Activated T-cell treated with anti-CD3 and anti-CD28 coated beads for 24 hours (primary cell): ENCODE measurements around the gene CD300LB.
"Not testable (repeated sequence)": the region's sequence is repeated elsewhere in the genome, so short reads cannot be mapped to it uniquely, and the experiment has no call there.

Experiments used
- DNase-seq: peaks from one replicate; pipeline ENCODE4 v3.0.0-alpha.2; 2020; ENCODE audit warnings: low read depth

Gene CD300LB

DNA sequence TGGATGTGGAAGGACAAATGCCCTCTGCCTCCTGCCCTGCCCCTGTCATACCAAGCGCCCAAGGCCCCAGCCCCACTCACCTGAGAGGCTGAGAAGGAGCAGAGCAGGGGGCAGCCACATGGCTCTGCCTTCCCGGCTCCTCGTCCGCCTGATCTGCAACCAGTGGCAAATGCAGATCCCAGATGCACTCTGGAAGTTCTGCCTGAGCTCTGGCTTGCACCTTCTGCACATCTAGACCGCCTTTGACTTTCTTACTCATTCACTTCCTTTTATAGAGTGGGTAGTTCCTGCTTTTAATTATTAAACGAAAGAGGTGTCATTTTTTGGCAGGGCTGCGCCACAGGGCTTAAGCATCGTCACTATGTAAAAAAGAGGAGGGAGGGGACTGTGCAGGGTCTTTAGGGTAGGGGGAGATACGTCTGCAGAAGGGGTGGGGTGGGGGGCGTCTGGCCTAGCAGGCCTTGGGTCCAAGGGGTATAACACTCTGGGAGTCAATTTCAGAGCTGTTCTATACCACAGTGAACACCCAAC, at the start of gene CD300LB:
CD300LB (minus strand) TSS at position 245 of the 531 bp plus-strand sequence; CDS start at position 120, 125 bp downstream.
- no peak for DNase-seq

DNA sequence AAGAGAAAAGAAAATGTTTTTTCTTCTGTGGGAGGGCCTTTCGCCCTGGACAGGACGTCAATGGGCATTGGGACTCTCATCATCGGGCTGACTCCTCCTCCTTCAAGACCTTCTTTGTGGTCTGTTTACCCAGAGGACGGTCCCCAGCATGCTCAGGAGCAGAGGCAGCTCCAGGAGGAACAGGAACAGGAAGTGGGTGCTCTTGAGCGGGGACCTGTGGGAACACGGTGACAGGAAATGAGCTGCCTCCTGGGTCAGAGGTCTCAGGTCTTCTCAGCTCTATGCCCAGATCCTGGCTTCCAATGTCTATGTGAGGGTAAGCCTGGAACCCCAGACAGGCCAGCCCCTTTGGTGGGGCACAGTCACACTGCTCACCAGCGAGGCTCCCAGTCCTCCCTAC, 48.6 kb upstream of the CD300LB start:
- DNase-seq, result no peak

DNA sequence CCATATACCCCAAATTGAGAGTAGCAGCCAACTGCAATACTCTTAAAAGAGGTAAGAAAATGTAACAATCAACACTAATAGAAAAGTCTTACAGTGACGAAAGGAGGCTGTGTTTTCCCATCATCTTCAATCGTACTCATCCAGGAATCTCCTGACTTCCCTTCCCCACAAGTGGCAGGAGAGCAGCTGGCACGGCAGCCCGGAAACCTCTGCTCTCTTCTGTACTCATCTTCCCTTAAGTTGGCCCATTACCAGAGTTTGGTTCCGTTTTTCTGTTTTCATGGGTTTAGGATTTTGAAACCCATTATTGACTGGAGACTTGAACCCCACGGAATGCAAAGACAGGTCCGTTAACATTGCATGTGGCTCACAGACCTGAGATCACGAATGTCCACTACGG, 47.7 kb upstream of the CD300LB start:
- no peak for DNase-seq

DNA sequence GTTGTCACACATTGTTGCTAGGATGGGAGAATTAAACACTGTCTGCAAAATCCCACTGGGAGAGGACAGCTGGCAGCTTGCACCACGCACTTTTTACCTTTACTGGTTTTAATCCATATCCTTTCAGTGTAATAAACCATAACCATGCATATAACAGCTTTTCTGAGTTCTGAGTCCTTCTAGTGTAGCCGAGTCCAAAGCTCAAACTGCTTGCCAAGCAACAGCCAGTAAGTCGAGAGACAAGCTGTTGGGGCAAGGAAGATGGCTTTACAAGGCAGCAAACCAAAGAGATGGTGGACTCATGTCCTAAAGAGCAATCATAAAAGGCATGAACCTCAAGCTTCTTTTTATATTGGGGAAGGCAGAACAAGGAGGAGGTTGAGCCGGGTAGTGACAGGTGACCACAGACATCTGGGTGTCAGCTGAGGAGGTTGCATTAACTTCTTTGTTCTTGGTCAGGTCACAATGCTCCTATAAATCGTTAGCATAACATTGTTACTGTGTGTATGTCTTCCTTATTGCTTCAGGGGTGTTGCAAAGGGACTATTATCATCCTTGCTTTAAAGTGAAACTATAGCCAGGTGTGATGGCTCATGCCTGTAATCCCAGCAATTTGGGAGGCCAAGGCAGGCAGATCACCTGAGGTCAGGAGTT, 43.3 kb upstream of the CD300LB start:
- DNase-seq, result no peak

DNA sequence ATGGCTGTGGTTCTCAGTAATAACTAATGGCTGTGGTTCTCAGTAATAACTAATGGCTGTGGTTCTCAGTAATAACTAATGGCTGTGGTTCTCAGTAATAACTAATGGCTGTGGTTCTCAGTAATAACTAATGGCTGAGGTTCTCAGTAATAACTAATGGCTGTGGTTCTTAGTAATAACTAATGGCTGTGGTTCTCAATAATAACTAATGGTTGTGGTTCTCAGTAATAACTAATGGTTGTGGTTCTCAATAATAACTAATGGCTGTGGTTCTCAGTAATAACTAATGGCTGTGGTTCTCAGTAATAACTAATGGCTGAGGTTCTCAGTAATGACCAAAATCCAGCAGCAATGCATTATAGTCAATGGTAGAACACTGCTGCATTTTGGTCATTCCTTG, 42.4 kb upstream of the CD300LB start:
- not testable (repeated sequence) for DNase-seq

DNA sequence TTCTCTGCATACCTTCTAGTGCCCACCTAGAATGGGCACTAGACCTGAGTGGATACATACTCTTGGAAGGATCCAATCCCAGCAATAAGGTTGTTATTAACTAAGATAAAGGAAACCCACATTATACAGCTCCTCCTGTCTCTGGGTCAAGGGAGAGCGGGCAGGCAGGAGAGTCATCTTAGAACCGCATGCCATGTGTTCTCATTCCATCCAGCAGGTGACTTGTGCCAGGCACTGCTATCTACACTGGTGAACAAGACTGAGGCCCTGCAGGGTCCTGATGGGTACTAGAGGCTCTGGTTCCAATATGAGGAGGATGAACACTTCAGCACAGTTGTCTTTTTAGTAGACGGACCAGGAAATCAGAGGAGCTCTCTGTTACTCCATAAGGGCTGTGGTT, 41.9 kb upstream of the CD300LB start:
- no peak for DNase-seq

DNA sequence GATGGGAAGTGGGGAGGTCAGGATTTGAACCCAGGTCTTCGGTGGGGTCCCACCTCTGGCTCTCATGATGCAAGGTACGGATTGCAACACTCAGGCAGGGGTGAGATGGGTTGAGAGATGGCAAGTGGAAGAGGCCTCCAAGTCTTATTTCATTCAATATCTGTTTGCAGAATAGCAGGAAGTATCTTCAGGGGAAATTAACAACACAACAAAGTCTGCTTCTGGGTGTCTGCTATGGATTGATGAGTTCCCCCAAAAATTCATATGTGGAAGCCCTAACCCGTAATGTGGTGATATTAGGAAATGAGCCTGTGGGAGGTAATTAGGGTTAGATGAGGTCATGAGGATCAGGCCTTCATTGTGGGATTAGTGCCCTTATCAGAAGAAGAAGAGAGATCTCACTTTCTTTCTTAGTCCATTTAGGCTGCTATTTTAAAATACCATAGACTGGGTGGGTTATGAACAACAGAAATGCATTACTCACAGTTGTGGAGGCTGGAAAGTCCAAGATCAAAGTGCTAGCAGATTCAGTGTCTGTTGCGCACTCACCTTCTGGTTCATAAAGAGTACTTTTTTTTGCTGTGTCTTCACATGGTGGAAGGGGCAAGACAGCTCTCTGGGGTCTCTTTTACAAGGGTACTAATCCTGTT, 40.5 kb upstream of the CD300LB start:
- DNase-seq, result no peak

DNA sequence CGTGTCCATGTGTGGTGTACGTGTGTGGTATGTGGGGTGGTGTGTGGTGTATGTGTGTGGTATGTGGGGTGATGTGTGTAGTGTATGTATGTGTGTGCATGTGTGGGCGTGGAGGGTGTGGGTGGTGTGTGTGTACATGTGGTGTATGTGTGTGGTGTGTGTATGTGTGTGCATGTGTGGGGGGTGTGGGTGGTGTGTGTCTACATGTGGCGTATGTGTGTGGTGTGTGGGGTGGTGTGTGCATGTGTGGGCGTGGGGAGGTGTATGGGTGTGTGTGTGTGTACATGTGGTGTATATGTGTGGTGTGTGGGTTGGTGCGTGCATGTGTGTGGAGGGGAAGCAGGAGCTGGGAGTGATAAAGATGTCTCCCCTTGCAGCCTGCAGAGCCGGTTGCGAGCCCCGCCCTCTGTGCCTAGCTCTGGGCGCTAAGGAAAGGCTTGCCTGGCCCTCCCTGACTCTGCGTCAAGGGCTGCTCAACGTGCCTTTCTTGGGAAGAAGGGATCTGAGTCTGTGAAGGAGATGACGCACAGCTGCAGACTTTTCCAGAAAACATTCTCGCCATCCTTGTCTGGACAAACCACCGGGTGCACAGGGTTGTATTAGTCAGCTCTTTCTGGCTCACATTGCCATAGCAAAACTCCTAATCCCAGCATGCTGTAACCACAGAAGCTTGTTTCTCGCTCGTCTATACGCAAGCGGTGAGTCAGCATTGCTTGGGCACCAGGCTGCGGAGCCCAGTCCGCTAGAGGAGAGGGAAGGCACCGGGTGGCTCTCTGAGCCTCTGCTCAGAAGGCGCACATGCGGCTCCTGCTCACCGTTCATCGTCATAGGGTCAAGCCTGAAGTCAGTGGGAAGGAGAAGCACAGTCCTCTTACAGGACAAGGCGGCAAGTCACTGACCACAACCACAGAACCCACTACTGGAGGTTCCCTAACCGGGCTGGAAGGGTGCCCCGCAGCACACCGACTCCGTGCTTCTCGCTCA, 38.0 kb upstream of the CD300LB start:
- DNase-seq, result peak; percentile 18

DNA sequence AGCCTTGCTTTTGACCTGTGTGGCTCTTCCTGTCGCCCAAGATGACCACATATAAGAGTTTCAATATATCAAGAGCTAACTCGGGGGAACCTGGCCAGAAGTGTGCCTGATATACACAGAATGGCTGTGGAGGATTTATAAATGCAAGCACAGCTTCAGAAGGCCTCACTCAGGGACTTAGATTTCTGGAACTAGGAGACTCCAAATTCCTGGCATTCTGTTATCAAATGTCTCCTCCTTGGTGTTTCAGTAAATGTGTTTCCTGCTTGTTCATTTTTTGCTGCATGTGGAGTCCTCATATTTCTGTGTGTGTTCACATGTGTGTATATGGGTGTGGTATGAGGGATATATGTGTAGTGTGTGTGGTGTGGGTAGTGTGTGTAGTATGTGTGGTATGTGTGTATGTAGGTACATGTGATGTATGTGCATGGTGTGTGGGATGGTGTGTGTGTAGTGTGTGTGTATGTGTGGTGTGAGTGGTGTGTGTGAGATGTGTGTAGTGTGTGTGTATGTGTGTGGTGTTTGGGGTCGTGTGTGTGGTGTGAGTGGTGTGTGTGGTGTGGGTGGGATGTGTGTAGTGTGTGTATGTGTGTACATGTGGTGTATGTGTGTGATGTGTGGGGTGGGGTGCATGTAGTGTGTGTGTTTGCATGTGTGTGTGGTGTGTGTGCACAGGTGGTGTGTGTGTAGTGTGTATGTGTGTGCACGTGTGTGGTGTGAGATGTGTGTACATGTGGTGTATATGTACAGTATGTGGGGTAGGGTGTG, 37.0 kb upstream of the CD300LB start:
- no peak for DNase-seq

DNA sequence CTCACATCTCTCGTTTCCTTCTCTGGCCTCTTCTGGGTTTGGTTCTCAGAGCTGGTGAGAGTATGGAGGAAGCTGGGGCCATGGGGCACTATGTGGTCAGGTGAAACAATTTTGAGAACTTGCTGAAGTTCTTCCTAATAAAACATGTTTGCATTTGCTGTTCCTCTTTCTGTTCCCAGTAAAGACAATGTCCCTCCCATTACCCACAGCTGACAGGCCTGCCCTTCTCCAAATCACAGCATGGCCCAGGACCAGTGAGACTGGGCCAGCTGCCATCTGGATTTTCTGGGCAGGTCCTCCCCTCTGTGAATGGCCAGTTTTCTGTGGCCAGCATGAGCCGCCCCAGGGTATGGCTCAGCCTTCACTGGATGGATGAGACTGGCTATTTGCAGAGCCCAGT, 36.1 kb upstream of the CD300LB start, which contains the start of gene CD300H:
CD300H (minus strand) TSS at position 113 of the 400 bp plus-strand sequence.
- DNase-seq, result no peak

DNA sequence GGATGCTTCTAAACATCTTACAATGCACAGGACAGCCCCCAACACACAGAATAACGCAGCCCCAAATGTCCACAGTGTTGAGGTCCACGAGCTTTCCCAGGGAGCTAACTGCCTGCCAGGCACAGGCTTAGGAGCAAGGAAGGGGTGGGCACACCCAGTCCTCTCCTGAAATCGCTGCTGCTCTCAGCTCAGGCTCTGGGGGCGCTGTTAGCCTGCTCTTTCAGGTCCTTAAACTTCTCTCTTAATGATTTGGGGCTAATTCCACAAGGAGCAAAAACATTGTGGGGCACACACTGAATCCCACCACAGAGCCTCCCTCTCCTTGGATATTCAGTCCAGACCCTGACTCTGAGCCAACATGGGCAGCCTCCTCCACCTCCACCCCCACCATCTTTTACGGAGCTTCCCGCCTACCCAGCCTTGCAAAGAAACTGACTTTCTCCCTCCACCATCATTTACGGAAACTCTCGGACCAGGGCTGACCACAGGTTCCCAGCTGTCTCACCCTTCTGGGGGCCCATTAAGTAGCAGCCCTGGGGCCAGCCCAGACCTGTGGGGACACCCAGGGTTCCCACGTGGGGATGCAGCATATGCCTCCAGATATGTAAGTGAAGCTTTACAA, 35.0 kb upstream of the CD300LB start:
- no peak for DNase-seq

DNA sequence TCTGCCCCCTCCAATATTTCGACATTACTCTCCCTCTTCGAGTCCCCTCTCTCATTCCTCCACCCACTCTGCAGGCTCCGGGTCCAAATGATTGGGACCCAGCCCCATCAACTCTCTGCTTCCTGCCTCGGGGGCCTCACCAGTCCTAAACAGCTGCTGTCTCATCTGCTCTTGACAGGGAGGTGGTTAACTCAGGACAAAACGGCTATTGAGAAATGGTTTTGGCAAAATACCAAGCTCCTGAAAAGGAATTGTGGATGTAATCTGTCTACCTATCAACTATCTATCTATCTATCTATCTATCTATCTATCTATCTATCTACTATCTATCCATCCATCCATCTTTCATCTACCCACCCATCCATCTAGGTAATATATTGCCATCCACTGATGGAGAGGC, 33.9 kb upstream of the CD300LB start:
- no peak for DNase-seq

DNA sequence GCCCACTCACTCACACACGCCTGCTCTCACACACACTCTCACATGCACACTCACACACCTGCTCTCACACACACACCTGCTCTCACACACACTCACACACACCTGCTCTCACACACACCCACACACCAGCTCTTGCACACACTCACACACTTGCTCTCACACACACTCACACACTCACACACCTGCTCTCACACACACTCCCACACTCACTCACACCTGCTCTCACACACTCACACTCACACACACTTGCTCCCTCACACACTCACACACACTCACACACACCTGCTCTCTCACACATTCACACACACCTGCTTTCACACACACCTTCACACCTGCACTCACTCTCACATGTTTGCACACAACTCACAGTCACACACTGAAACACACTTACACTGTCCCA, 32.1 kb upstream of the CD300LB start:
- DNase-seq, result no peak

DNA sequence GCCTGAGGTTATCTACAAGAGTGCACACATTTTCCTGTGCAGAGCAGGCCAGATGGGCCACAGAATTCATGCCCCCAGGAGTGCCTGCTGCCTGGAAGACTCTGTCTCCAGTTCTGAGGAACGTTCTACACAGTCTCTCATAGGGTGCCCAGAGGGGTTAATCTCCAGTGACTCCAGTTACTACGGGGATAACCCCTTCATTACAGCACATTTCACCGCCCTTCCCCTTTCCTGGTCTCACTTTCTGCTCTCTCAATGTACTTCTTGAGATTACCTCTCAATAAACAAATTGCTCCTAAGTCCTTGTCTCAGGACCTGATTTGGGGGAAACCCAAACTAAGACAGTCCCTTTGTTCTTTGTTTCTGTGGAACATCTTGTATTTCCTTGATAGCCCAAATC, 30.3 kb upstream of the CD300LB start:
- no peak for DNase-seq

DNA sequence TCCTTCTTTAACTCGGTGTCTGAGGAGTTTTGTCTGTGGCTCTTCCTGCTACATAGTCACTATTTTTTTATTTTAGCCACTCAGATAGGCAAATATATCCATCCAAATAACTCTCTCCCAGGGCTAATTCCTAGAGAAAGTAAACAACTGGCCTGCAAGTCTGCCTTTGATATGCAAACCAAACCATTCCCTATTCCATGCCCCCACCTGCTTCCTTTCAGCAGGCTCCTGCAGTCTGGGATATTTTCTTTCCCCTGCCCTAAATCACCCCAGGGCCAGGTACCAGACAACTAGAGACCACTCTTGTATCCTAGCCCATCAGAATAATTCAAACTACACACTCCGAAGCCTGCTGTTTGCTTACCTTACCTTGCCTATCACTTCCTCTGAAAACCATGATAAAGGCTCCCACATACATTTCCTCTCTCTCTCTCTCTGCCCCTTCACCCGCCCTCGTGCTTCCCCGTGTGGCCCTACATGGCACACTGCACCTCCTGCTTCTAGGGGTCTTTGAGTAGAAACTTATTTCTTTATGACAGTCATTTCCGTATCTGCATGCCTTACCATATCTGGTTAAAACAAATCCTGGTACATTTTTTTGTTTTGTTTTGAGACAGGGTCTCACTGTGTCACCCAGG, 27.7 kb upstream of the CD300LB start:
- DNase-seq, result no peak

DNA sequence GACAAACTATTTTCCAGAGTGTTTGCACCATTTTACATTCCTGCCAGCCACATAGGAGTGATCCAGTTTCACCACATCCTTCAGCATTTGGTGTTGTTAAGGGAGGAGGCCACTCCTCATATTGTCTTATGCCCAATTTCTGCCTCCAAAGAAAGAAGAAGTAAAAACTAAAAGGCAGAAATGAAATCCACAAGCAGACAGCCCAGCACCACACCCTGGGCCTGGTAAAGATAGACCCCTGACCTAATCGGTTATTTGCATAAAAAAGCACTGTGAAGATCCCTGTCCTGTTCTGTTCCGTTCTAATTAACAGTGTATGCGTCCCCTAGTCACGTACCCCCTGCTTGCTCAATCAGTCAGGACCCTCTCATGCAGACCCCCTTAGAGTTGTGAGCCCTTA, 27.1 kb upstream of the CD300LB start:
- not testable (repeated sequence) for DNase-seq

DNA sequence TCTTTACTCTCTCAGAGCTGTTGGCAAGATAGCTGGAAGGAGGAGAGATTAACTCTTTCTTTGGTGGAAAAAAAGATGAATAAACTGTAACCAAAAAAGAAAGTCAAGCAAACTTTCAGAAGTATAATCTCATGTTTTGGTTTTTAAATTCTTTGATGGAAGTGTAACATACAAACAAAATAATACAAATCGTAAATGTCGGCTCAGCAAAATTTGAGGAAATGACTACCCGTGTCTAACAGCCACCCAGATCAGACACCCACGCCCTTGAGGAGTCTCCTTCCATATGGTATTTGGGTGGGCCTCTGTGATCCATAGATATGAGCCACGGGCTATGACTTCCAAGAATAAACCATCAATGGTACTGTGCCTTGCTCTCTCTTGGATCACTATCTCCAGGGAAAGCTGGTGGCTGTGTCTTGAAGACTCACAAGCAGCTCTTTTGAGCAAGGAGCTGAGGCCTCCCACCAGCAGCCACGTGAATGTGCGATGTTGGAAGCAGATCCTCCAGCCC, 24.2 kb upstream of the CD300LB start:
- no peak for DNase-seq

DNA sequence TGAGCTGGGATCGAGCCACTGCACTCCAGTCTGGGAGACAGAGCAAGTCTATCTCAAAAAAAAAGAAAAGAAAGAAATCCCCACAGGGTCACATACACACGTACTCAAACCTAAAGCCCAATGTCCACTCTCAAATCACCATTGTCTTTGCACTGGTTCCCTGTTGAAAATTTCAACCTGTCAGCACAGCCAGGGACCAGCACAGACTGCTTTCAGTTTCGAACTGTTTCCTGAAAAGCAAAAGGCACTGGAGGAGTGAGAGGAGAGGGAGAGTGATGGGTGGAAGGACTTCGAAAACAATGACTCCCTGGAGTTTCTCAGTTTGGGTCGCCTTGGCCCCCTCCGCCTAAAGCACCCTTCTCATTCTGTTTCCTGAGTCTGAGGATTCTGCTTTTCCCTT, 23.6 kb upstream of the CD300LB start:
- no peak for DNase-seq

DNA sequence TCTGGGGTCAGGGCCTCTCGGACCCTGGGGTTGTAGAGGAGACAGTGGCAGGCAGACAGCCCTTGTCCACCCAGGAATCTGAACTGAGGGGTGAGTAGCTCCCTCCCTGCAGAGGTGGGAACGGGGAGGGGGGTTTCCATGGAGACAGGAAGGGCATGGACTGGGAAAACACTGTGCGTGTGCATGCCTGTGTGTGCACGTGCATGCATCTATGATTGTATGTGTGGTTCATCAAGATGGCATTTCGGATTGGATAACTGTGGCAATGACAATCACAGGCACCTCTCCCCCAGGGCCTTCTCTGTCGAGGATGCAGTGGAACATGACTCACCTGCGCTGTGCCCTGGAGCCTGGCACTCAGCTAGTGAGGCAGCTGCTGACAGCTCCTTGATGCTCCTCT, 20.8 kb upstream of the CD300LB start:
- no peak for DNase-seq

DNA sequence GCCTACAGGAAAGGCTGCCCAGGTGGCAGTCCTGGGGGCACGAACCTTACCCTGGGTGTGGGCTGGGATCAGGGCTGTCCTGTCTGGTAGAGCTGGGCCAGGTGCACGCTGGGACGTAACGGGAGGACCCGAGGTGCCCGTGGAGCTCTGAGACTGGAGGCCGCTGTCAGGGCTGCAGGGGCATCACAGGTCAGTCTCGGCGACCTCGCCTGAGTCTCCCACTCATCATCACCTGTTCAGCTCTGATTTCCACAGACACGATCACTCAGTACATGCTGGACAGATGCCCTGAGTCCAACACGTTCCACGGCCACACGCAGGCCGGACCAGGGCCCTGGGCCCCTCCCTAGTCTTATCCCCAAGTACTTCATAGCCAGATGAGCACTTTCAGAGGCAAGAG, 19.3 kb upstream of the CD300LB start:
- no peak for DNase-seq

DNA sequence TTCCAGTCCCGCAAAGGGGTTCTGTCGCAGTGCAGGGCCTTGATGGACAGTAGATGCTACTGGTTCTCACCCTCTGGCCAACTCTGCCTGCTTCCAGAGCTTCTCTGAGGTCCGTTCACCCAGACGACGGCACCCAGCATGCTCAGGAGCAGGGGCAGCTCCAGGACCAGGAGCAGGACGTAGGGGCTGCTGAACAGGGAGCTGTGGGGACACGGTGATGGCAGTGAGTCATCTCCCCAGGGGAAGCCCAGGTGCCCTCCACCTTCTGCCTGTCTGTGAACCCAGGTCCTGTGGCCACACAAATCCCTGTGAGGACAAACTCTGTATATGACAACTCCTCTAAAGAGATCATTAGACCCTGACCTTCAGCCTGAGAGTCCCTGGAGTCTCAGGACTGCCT, 18.1 kb upstream of the CD300LB start:
- DNase-seq, result no peak
